ENCODE results near the gene PTCD1.
"Not testable (repeated sequence)": the region's sequence is repeated elsewhere in the genome, so short reads cannot be mapped to it uniquely, and the experiment has no call there.

PTCD1 gene

DNA sequence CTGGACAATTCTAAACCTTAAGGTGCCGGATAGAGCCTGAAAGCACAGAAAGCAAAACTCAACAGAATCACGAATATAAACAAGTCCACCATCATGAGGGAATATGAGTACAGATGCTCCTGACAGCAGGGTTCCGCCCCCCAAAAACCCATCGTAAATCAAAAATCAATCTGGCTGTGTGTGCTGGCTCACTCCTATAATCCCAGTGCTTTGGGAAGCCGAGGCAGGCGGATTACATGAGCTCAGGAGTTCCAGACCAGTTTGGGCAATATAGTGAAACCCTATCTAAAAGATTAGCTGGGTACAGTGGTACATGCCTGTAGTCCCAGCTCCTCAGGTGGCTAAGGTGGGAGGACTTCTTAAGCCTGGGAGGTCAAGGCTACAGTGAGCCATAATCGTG, 17.6 kb downstream of the PTCD1 start:
- Mint-ChIP-seq H3K36me3 (ENCODE audit: low read depth) (peaks cover 44% of the 10 kb centered on the region), H3K4me3 (no peak overlapping the region)

DNA sequence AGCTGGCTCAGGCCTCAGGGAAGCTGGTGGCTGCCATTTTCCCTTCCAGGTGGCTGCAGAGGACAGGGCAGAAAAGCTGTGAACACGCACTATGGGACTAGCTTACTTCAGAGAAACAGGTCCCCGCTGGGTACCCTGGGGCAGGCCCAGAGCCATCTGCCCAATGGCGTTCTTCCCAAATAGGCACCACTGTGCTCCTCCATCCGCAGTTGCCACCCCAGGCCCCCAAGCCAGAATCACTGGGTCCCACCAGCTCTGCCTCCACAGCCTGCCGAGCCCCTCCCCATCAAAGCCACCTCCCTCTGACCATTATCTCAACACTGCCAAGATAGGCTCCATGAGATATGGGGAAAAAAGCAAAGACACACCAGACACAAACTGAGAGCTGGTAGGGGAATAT, 18.4 kb downstream of the PTCD1 start:
- no peak for DNase-seq
- Mint-ChIP-seq H3K4me1 (no peaks in the 10 kb centered on the region), H3K36me3 (ENCODE audit: low read depth) (peaks cover 44% of the 10 kb centered on the region), H3K27ac (no peak overlapping the region), H3K27me3 (ENCODE audit: low read depth, poor library complexity) (no peaks in the 10 kb centered on the region), H3K4me3 (no peak overlapping the region), H3K9me3 (peaks cover 5% of the 10 kb centered on the region)
- TF ChIP-seq, protein P1, sequence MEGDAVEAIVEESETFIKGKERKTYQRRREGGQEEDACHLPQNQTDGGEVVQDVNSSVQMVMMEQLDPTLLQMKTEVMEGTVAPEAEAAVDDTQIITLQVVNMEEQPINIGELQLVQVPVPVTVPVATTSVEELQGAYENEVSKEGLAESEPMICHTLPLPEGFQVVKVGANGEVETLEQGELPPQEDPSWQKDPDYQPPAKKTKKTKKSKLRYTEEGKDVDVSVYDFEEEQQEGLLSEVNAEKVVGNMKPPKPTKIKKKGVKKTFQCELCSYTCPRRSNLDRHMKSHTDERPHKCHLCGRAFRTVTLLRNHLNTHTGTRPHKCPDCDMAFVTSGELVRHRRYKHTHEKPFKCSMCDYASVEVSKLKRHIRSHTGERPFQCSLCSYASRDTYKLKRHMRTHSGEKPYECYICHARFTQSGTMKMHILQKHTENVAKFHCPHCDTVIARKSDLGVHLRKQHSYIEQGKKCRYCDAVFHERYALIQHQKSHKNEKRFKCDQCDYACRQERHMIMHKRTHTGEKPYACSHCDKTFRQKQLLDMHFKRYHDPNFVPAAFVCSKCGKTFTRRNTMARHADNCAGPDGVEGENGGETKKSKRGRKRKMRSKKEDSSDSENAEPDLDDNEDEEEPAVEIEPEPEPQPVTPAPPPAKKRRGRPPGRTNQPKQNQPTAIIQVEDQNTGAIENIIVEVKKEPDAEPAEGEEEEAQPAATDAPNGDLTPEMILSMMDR (IDR thresholded peaks at IDR 0.05), result no peak

More for the DNA sequence above, 17.6 kb downstream of the PTCD1 start:
- Mint-ChIP-seq H3K27me3 (ENCODE audit: low read depth, poor library complexity) (no peaks in the 10 kb centered on the region), H3K4me1 (no peaks in the 10 kb centered on the region), H3K27ac (no peak overlapping the region), H3K9me3 (no peaks in the 10 kb centered on the region)
- no peak for DNase-seq
- TF ChIP-seq, protein P1 (IDR thresholded peaks at IDR 0.05), result no peak

DNA sequence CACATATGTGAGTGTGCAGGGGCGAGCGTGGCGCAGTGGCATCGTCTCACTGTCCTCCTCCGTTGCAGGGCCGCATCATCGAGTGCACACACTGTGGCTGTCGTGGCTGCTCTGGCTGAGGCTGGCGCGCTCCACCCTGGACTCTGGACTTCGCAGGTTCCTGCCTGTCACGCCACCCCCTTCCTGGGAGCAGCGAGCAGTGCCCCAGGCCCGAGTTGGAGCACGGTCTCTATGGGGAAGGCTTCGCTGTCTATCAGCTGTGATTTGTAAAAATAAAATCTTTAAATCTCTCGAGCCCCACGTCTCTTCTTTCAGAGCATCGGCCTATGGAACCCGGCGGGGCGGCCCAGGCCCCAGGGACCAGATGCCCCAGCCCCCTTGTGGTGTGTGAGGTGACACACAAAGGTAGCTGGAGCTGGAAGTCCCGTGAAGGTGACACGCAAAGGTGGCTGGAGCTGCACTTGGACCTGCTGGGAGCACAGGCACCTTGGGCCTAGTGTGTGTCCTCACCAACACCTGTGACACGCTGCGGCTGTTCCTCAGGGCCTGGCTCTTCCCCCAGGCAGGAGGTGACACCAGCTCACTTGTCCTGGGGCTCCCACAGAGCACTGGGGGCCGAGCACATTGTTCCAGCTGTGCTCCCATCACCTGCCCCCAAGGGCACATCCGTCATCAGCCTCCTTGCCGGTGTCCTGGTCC, 19.1 kb downstream of the PTCD1 start:
- Mint-ChIP-seq H3K4me1 (no peaks in the 10 kb centered on the region), H3K36me3 (ENCODE audit: low read depth) (peaks cover 52% of the 10 kb centered on the region), H3K27me3 (ENCODE audit: low read depth, poor library complexity) (peaks cover 3% of the 10 kb centered on the region), H3K9me3 (peaks cover 12% of the 10 kb centered on the region), H3K4me3 (no peak overlapping the region), H3K27ac (no peak overlapping the region)
- DNase-seq, result no peak
- TF ChIP-seq, protein P1 (IDR thresholded peaks at IDR 0.05), result no peak

DNA sequence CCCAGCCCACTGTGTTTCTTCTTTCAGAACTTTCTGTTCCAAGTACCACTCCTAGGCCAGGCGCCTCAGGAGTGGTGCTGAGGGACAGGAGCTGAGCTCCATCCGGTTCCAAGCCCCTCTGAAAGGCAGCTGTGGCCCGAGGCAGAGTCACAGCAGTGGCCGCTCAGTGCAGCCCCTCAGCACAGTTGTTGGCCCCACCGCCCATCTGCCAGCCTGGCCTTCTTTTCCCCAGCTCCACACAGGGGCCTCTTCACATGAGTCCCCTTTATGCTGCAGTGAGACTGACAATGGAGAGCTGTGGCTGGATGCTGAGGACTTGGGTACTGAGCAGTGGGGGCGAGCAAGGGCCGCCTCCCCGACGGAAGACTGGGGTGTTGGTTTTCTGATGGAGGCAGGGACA, 20.3 kb downstream of the PTCD1 start:
- H3K27me3 Mint-ChIP-seq (ENCODE audit: low read depth, poor library complexity), result peaks cover 3% of the 10 kb centered on the region
- peaks cover 14% of the 10 kb centered on the region for H3K9me3 Mint-ChIP-seq
- H3K36me3 Mint-ChIP-seq (ENCODE audit: low read depth), result peaks cover 61% of the 10 kb centered on the region
- DNase-seq, result no peak
- peak overlapping the region; percentile 25 for H3K27ac Mint-ChIP-seq
- no peak overlapping the region for H3K4me3 Mint-ChIP-seq
- no peaks in the 10 kb centered on the region for H3K4me1 Mint-ChIP-seq
- TF ChIP-seq, protein P1 (IDR thresholded peaks at IDR 0.05), result no peak

DNA sequence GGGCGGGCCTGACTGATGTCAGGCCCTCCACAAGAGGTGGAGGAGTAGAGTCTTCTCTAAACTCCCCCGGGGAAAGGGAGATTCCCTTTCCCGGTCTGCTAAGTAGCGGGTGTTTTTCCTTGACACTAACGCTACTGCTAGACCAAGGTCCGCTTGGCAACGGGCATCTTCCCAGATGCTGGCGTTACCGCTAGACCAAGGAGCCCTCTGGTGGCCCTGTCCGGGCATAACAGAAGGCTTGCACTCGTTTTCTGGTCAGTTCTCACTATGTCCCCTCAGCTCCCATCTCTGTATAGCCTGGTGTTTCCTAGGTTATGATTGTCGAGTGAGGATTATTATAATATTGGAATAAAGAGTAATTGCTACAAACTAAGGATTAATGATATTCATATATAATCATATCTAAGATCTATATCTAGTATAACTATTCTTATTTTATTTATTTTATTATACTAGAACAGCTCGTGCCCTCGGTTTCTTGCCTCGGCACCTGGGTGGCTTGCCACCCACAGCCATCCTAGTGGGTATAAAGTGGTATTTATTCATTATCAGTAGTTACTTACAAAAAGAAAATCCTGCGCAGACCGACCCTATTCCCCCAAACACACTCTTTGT, 23.0 kb downstream of the PTCD1 start:
- TF ChIP-seq, protein P1 (IDR thresholded peaks at IDR 0.05), result peak; percentile 58
- Mint-ChIP-seq H3K36me3 (ENCODE audit: low read depth) (peaks cover 71% of the 10 kb centered on the region), H3K27ac (peak overlapping the region; percentile 94), H3K9me3 (peaks cover 19% of the 10 kb centered on the region)
- peak; percentile 45 for DNase-seq
- not testable (repeated sequence) for H3K4me1 Mint-ChIP-seq; H3K4me3 Mint-ChIP-seq; H3K27me3 Mint-ChIP-seq (ENCODE audit: low read depth, poor library complexity)

DNA sequence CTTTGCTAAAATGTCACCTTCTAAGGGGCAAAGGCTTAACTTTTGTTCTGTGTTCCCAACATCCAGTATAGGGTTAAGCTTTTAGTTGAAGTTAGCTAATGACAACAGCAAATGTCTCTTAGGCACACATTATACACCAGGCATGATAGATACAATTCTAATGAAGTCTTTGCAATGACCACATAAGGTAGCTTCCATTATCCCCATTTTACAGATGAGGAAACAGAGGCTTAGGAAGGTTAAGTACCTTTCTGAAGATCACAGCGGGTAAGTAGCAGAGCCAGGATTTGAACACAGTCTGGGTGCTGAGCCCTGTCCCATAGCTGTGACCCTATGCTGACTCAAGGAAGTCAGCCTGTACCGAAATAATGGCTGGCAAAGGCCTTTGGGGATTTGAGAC, 28.0 kb downstream of the PTCD1 start:
- H3K27me3 Mint-ChIP-seq (ENCODE audit: low read depth, poor library complexity), result peaks cover 3% of the 10 kb centered on the region
- TF ChIP-seq, protein P1 (IDR thresholded peaks at IDR 0.05), result no peak
- H3K27ac Mint-ChIP-seq, result no peak overlapping the region
- peaks cover 35% of the 10 kb centered on the region for H3K4me1 Mint-ChIP-seq
- H3K4me3 Mint-ChIP-seq, result peak overlapping the region; percentile 96
- peaks cover 48% of the 10 kb centered on the region for H3K36me3 Mint-ChIP-seq (ENCODE audit: low read depth)
- H3K9me3 Mint-ChIP-seq, result peaks cover 19% of the 10 kb centered on the region
- DNase-seq, result no peak
